GM12878 (cell line): Measurements from ENCODE around the gene SGSH. TPM values are rescaled to one million over a fixed set of nuclear protein-coding genes. Genes with fewer than 3 reads are reported as not detected.

ENCODE experiments used
- ATAC-seq: fragments of 200-7000 bp; cut with Tn5 transposase; 3 replicates; pipeline ENCODE4 v1.9.1; 2020; ENCODE audit warnings: mild to moderate bottlenecking, moderate library complexity
- BruUV-seq: library from RNA; stranded (reverse); fragments of 400-500 nt; replicated peaks from 2 replicates; lab custom pipeline; 2021; lab: Mats Ljungman, UMichigan
- CTCF ChIA-PET: fragments of 300-600 bp; sonication (Branson Sonifier 250); formaldehyde crosslinking; extraction: SDS; loops from one replicate; lab custom pipeline; 2021; ENCODE audit warnings: inconsistent platforms; lab: Yijun Ruan, JAX
- POLR2A ChIA-PET: fragments of 350-600 bp; formaldehyde crosslinking; extraction: SDS; loops from one replicate; lab custom pipeline; 2021; ENCODE audit warnings: inconsistent platforms; lab: Charles Lee
- RAD21 ChIA-PET: fragments of 300-600 bp; sonication (Branson Sonifier 250); formaldehyde crosslinking; loops from one replicate; lab custom pipeline; 2023; ENCODE audit warnings: antibody characterized with exemption; ENCODE audit not compliant: unreplicated experiment; lab: Charles Lee
- SMC1A ChIA-PET: fragments of 300-600 bp; sonication (Branson Sonifier 250); formaldehyde crosslinking; loops from one replicate; lab custom pipeline; 2023; ENCODE audit not compliant: unreplicated experiment, uncharacterized antibody; lab: Charles Lee
- DNase-seq: peaks from one replicate; pipeline ENCODE4 v3.0.0-alpha.2; 2011; ENCODE audit warnings: low read depth, low spot score
- FAIRE-seq: peaks from 3 replicates; lab custom pipeline; 2011; peaks lifted over from hg19 to GRCh38; lab: Jason Lieb, UNC
- H2AFZ ChIP-seq: 2 replicates; pipeline ENCODE4 v1.6.0; 2011; ENCODE audit warnings: low read depth, low read length, control low read depth; ENCODE audit not compliant: control insufficient read depth
- H3K27ac ChIP-seq: 2 replicates; pipeline ENCODE4 v1.5.1; 2011; ENCODE audit warnings: control low read depth; ENCODE audit not compliant: control insufficient read depth, insufficient read depth
- H3K27me3 ChIP-seq, 2 experiments: replicated peaks in 1 of 2; 2 replicates each; pipeline versions ENCODE4 v1.6.0 to v1.6.1; 2011; ENCODE audit warnings: low read length in 1 of 2; ENCODE audit not compliant: control insufficient read depth in 2 of 2, insufficient read depth in 2 of 2
- H3K36me3 ChIP-seq, 2 experiments: 2 replicates each; pipeline ENCODE4 v1.5.1; 2011; ENCODE audit warnings: low read length in 1 of 2; ENCODE audit not compliant: control insufficient read depth in 2 of 2, insufficient read depth in 2 of 2
- H3K4me1 ChIP-seq: 2 replicates; pipeline ENCODE4 v1.6.1; 2011; ENCODE audit warnings: mild to moderate bottlenecking, low read length, moderate library complexity, mixed read lengths; ENCODE audit not compliant: control insufficient read depth, insufficient read depth
- H3K4me2 ChIP-seq: 2 replicates; pipeline ENCODE4 v1.6.0; 2011; ENCODE audit warnings: control low read depth; ENCODE audit not compliant: control insufficient read depth, insufficient read depth
- H3K4me3 ChIP-seq: fragments of 200-600 bp; sonication (generic); 2 replicates; pipeline ENCODE4 v1.5.1; 2016
- H3K79me2 ChIP-seq: 2 replicates; pipeline ENCODE4 v1.6.0; 2011; ENCODE audit warnings: low read length; ENCODE audit not compliant: control insufficient read depth, insufficient read depth
- H3K9ac ChIP-seq: 2 replicates; pipeline ENCODE4 v1.8.0; 2011; ENCODE audit warnings: low read length, control low read depth, mixed read lengths; ENCODE audit not compliant: control insufficient read depth, insufficient read depth
- H3K9me3 ChIP-seq: replicated peaks from 3 replicates; pipeline ENCODE4 v1.5.1; 2011; ENCODE audit warnings: mild to moderate bottlenecking, low read length; ENCODE audit not compliant: control insufficient read depth, insufficient read depth
- H4K20me1 ChIP-seq: 2 replicates; pipeline ENCODE4 v1.6.0; 2011; ENCODE audit not compliant: control insufficient read depth, insufficient read depth
- KDM1A ChIP-seq: fragments of 200-600 bp; sonication (generic); IDR thresholded peaks from 2 replicates; pipeline ENCODE4 v1.6.1; 2016; ENCODE audit warnings: borderline replicate concordance
- MTA3 ChIP-seq: IDR thresholded peaks from 2 replicates; pipeline ENCODE4 v1.6.1; 2012; ENCODE audit warnings: low read length, inconsistent platforms, borderline replicate concordance
- TCF12 ChIP-seq: IDR thresholded peaks from 2 replicates; pipeline ENCODE4 v1.6.1; 2011; ENCODE audit warnings: low read depth, mild to moderate bottlenecking, low read length
- WRNIP1 ChIP-seq: IDR thresholded peaks from 2 replicates; pipeline ENCODE4 v1.6.1; 2011; ENCODE audit warnings: low read depth, low read length, improper control_type of control experiment, borderline replicate concordance
- YBX1 ChIP-seq: fragments of 450-650 bp; IDR thresholded peaks from 2 replicates; pipeline ENCODE4 v1.6.1; 2016; ENCODE audit warnings: antibody characterized with exemption
- WGBS: methylation state at CpG from one replicate; pipeline ENCODE4 v1.1.6; 2016; ENCODE audit warnings: low lambda C conversion rate; ENCODE audit not compliant: insufficient replicate concordance, insufficient coverage; ENCODE audit errors: missing lambda C conversion rate; 5-methylcytosine and 5-hydroxymethylcytosine counted together
- in situ Hi-C: fragments of 300-500 bp; cut with MboI; formaldehyde crosslinking; loops from 9 replicates; pipeline ENCODE4 v1.14.3; 2018; ENCODE audit warnings: mixed read lengths
- intact Hi-C: fragments of 100-400 bp; cut with micrococcal nuclease; formaldehyde crosslinking; loops from one replicate; pipeline ENCODE4 v1.14.2; 2022; ENCODE audit not compliant: unreplicated experiment
- polyA plus RNA-seq, 11 experiments: library from polyadenylated mRNA; depleted of rRNA in 4 of 11; unstranded in 6 of 11; stranded (reverse) in 5 of 11; fragments of >200 nt; fragmentation: Nextera tagmentation in 4 of 11; fragmentation: Illumina TruSeq in 1 of 11; extraction: Ambion mirVana in 4 of 11; extraction: Trizol in 1 of 11; gene quantifications; 1 replicate in 1 of 11; 2 replicates in 10 of 11; pipeline versions ENCODE4 v1.2.1 to v1.2.3, GENCODE V29; 2011 to 2016; ENCODE audit warnings: inconsistent platforms in 2 of 11, missing spikeins in 2 of 11, low read depth in 1 of 11
- total RNA-seq, 4 experiments: library from RNA; depleted of rRNA in 3 of 4; stranded (reverse); fragments of >200 nt in 3 of 4; fragmentation: Illumina TruSeq in 1 of 4; extraction: Trizol in 1 of 4; gene quantifications; 2 replicates each; pipeline versions ENCODE4 v1.2.1 to v1.2.3, GENCODE V29; 2013 to 2021
- TF ChIP-seq, protein P1 (sequence below): IDR thresholded peaks from 2 replicates; pipeline ENCODE4 v1.6.1; 2012; ENCODE audit warnings: low read depth, low read length, improper control_type of control experiment
- TF ChIP-seq, protein P2 (sequence below): fragments of 450-650 bp; IDR thresholded peaks from 2 replicates; pipeline ENCODE4 v1.6.1; 2018; ENCODE audit warnings: mild to moderate bottlenecking, low read depth, moderate library complexity; ENCODE audit not compliant: partially characterized antibody
- TF ChIP-seq, protein P3 (sequence below): fragments of 450-650 bp; IDR thresholded peaks from 2 replicates; pipeline ENCODE4 v1.6.1; 2017; ENCODE audit warnings: antibody characterized with exemption, mild to moderate bottlenecking, moderate library complexity
- TF ChIP-seq, protein P4 (sequence below): fragments of 450-650 bp; IDR thresholded peaks from 2 replicates; pipeline ENCODE4 v1.6.1; 2016; ENCODE audit warnings: mild to moderate bottlenecking
- TF ChIP-seq, protein P5 (sequence below): fragments of 450-650 bp; IDR thresholded peaks from 2 replicates; pipeline ENCODE4 v1.6.1; 2016; ENCODE audit warnings: mild to moderate bottlenecking
- TF ChIP-seq, protein P6 (sequence below): fragments of 450-650 bp; IDR thresholded peaks from 2 replicates; pipeline ENCODE4 v1.6.1; 2017; ENCODE audit warnings: low read depth, mild to moderate bottlenecking, moderate library complexity

SGSH gene
- total and polyA plus RNA-seq, 10 of the 15 experiments (the other 5 are each of a cell fraction or from before 2014, with no cell fraction given) = 0.13 to 17.2 (median 6.0) TPM

DNA sequence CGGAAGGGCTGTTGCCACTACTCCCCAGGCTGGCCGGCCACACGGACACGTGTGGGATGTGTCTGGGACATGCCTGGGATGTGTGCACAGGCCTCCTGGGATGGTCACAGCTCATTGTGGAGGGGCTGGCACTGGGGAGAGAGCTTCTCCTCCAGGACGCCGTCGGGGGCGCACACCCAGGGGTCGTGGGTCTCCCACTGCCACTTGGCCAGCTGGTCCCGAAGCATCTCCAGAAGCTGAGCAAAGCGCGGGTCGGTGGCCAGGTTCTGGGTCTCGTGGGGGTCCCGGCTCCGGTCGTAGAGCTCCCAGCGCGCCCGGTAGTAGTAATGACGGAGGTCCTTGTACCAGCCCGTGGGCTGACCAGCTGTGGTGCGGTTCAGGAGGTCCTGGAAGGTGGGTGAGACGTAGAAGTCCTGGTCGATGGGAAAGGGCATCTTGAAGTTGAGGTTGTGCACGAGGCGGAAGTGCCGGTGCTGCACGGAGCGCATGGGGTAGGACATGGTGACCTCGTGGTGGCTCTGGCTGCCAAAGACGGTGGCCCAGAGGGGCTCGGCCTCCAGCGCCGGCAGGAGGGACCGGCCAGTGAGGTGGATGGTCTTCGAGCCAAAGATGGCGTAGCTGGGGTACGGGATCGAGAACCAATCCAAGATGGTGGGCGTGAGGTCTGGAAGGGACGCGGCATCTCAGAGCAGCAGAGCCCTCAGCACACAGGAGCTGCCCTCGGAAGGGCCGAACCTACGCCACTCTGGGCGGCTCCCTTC lies 9.6 kb downstream of the SGSH start:
- no peak for ATAC-seq
- Histone ChIP-seq H3K4me1 (no peaks in the 10 kb centered on the region), H3K27ac (no peak overlapping the region), H4K20me1 (no peaks in the 10 kb centered on the region), H3K79me2 (no peaks in the 10 kb centered on the region), H3K4me2 (no peak overlapping the region), H3K27me3 (no peaks in the 10 kb centered on the region), H3K9ac (no peak overlapping the region), H3K9me3 (no peaks in the 10 kb centered on the region), H2AFZ (no peak overlapping the region), H3K36me3 (no peaks in the 10 kb centered on the region; a peak in 2 of 4 replicates), H3K4me3 (no peak overlapping the region)
- TF ChIP-seq, protein P1, sequence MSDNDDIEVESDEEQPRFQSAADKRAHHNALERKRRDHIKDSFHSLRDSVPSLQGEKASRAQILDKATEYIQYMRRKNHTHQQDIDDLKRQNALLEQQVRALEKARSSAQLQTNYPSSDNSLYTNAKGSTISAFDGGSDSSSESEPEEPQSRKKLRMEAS = no peak
- TF ChIP-seq, protein P2, sequence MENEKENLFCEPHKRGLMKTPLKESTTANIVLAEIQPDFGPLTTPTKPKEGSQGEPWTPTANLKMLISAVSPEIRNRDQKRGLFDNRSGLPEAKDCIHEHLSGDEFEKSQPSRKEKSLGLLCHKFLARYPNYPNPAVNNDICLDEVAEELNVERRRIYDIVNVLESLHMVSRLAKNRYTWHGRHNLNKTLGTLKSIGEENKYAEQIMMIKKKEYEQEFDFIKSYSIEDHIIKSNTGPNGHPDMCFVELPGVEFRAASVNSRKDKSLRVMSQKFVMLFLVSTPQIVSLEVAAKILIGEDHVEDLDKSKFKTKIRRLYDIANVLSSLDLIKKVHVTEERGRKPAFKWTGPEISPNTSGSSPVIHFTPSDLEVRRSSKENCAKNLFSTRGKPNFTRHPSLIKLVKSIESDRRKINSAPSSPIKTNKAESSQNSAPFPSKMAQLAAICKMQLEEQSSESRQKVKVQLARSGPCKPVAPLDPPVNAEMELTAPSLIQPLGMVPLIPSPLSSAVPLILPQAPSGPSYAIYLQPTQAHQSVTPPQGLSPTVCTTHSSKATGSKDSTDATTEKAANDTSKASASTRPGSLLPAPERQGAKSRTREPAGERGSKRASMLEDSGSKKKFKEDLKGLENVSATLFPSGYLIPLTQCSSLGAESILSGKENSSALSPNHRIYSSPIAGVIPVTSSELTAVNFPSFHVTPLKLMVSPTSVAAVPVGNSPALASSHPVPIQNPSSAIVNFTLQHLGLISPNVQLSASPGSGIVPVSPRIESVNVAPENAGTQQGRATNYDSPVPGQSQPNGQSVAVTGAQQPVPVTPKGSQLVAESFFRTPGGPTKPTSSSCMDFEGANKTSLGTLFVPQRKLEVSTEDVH = no peak
- TF ChIP-seq, protein P3, sequence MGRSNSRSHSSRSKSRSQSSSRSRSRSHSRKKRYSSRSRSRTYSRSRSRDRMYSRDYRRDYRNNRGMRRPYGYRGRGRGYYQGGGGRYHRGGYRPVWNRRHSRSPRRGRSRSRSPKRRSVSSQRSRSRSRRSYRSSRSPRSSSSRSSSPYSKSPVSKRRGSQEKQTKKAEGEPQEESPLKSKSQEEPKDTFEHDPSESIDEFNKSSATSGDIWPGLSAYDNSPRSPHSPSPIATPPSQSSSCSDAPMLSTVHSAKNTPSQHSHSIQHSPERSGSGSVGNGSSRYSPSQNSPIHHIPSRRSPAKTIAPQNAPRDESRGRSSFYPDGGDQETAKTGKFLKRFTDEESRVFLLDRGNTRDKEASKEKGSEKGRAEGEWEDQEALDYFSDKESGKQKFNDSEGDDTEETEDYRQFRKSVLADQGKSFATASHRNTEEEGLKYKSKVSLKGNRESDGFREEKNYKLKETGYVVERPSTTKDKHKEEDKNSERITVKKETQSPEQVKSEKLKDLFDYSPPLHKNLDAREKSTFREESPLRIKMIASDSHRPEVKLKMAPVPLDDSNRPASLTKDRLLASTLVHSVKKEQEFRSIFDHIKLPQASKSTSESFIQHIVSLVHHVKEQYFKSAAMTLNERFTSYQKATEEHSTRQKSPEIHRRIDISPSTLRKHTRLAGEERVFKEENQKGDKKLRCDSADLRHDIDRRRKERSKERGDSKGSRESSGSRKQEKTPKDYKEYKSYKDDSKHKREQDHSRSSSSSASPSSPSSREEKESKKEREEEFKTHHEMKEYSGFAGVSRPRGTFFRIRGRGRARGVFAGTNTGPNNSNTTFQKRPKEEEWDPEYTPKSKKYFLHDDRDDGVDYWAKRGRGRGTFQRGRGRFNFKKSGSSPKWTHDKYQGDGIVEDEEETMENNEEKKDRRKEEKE = no peak
- TF ChIP-seq WRNIP1 (no peak), TCF12 (no peak), KDM1A (no peak), YBX1 (no peak), MTA3 (no peak)
- TF ChIP-seq, protein P4, sequence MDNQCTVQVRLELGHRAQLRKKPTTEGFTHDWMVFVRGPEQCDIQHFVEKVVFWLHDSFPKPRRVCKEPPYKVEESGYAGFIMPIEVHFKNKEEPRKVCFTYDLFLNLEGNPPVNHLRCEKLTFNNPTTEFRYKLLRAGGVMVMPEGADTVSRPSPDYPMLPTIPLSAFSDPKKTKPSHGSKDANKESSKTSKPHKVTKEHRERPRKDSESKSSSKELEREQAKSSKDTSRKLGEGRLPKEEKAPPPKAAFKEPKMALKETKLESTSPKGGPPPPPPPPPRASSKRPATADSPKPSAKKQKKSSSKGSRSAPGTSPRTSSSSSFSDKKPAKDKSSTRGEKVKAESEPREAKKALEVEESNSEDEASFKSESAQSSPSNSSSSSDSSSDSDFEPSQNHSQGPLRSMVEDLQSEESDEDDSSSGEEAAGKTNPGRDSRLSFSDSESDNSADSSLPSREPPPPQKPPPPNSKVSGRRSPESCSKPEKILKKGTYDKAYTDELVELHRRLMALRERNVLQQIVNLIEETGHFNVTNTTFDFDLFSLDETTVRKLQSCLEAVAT = no peak
- TF ChIP-seq, protein P5, sequence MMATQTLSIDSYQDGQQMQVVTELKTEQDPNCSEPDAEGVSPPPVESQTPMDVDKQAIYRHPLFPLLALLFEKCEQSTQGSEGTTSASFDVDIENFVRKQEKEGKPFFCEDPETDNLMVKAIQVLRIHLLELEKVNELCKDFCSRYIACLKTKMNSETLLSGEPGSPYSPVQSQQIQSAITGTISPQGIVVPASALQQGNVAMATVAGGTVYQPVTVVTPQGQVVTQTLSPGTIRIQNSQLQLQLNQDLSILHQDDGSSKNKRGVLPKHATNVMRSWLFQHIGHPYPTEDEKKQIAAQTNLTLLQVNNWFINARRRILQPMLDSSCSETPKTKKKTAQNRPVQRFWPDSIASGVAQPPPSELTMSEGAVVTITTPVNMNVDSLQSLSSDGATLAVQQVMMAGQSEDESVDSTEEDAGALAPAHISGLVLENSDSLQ = no peak
- TF ChIP-seq, protein P6, sequence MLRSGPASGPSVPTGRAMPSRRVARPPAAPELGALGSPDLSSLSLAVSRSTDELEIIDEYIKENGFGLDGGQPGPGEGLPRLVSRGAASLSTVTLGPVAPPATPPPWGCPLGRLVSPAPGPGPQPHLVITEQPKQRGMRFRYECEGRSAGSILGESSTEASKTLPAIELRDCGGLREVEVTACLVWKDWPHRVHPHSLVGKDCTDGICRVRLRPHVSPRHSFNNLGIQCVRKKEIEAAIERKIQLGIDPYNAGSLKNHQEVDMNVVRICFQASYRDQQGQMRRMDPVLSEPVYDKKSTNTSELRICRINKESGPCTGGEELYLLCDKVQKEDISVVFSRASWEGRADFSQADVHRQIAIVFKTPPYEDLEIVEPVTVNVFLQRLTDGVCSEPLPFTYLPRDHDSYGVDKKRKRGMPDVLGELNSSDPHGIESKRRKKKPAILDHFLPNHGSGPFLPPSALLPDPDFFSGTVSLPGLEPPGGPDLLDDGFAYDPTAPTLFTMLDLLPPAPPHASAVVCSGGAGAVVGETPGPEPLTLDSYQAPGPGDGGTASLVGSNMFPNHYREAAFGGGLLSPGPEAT = no peak
- RAD21 ChIA-PET = no interaction called here
- SMC1A ChIA-PET = no interaction called here
- no peak for FAIRE-seq
- intact Hi-C loops = no loop called here
- 93% methylated on average over 47 of the region's 47 CpGs for WGBS
- POLR2A ChIA-PET = no interaction called here
- DNase-seq = no peak
- no TSS peak for BruUV-seq
- in situ Hi-C loops = no loop called here
- CTCF ChIA-PET = interaction anchor here (0.7 to 0.9 kb wide), 2 partner anchors 19 to 67 kb away, joined by 3 read pairs; no protein-coding TSS in a partner anchor
